D721Med (cell line): ENCODE data around the gene MTHFD1L.
"Not testable (repeated sequence)": the region's sequence is repeated elsewhere in the genome, so short reads cannot be mapped to it uniquely, and the experiment has no call there.

ENCODE experiments used
- DNase-seq: peaks from one replicate; pipeline ENCODE4 v3.0.0; 2011; ENCODE audit warnings: low spot score; ENCODE audit not compliant: insufficient read length
- FAIRE-seq: peaks from 2 replicates; lab custom pipeline; 2011; peaks lifted over from hg19 to GRCh38; lab: Jason Lieb, UNC
- CTCF ChIP-seq: IDR thresholded peaks from 2 replicates; pipeline ENCODE4 v1.5.1; 2012; ENCODE audit warnings: mild to moderate bottlenecking, control low read depth; ENCODE audit not compliant: insufficient read depth; ENCODE audit errors: missing control alignments

Gene MTHFD1L

GRCh38 chr6:151027936-151028838 is 162.7 kb downstream of the MTHFD1L start:
- FAIRE-seq (no peak), DNase-seq (no peak)
- no peak for TF ChIP-seq CTCF

DNA sequence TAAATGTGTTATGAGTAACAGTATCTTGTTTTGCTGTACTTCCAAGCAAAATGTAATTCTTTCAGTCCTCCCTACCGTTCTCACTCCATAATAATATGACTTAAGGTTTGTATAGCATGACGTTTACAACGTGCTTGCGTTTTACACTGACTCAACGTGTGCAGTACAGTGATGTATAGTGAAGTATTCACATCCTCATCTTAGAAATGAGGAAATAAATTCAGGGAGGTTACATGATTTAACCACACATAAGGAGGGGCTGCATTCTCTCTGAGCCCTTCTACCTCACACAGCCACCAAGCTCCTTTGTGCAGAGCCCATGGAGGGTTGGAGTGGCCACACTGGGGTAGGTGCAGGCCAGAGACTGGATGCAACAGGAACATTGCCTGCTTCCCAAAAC is 164.5 kb downstream of the MTHFD1L start:
- FAIRE-seq (no peak), DNase-seq (no peak)
- TF ChIP-seq CTCF: no peak

- DNase-seq: no peak
- TF ChIP-seq CTCF: no peak
- FAIRE-seq: no peak
These were observed 166.5 kb downstream of the MTHFD1L start for GRCh38 chr6:151032034-151032433.

GRCh38 chr6:151034825-151035781 is 169.6 kb downstream of the MTHFD1L start:
- FAIRE-seq (no peak), DNase-seq (no peak)
- TF ChIP-seq CTCF: no peak

DNA sequence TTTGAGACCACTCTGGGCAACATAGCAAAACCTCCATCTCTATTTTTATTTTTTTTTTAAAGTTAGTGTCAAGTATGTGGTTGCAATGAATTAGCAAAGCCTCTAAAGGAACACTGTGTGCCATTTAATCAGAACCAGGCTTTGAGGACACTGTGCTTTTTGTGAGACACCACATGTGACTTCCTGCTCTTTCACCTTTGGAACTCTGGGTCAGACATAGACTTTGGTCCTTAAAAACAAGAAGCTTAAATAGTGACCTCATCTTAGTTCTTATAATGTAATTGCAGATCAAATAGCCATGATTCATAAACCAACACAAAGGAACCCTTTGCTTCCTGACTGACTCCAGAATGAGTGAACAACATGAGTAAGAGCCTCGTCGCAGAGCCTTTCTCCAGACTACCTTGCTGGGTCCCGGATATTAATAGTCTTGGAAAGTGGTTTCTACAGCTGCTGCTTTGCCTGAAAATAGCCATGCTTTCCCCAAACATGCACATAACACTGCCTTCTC is 170.8 kb downstream of the MTHFD1L start:
- not testable (repeated sequence) for DNase-seq, FAIRE-seq

DNA sequence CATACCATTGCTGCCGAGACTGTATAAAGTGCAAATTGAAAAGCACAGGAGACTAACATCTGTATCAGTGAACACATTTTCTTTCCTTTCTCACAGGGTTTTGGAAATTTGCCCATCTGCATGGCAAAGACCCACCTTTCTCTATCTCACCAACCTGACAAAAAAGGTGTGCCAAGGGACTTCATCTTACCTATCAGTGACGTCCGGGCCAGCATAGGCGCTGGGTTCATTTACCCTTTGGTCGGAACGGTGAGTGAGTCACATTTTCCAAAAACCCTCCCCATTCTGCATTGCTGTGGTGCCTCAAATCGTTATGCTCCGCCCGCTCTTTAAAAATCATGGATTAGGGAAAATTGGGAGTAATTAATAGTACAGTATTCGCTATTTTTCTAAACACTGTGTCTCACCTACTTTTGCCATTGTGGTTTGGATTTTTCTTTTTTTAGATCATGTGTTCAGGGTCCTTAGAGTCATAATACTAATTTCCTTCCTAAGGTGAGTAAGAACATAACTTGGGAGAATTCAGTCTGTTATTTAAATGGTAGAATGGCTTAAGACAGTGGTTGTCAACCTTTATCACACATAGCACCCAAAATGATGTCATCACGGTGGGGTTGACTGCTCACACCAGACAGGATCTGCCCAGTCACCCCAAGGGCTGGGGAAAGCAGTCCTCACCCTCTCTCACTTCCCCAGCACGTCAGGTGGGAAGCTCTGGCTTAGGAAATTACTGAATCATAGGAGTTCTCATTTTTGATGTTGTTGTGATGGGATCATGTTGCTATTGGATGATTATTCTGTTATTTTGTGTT is 171.6 kb downstream of the MTHFD1L start:
- DNase-seq (no peak), FAIRE-seq (no peak)
- TF ChIP-seq CTCF: no peak
